AG09309 (cell line): ENCODE measurements around the gene WDR86.
A peak's percentile ranks its signal among the peaks of the same experiment; 100 is the strongest.

Experiments
- DNase-seq: peaks from one replicate; pipeline ENCODE4 v3.0.0-alpha.2; 2010; ENCODE audit warnings: low read depth
- H3K4me3 ChIP-seq: 2 replicates; pipeline ENCODE4 v1.5.1; 2011; ENCODE audit warnings: mild to moderate bottlenecking, low read depth, low read length, moderate library complexity; ENCODE audit not compliant: control insufficient read depth
- CTCF ChIP-seq: IDR thresholded peaks from 2 replicates; pipeline ENCODE4 v1.5.1; 2011; ENCODE audit warnings: mild to moderate bottlenecking, low read depth, low read length, inconsistent platforms; ENCODE audit not compliant: insufficient read depth, control insufficient read depth; ENCODE audit errors: missing control alignments

WDR86 gene

GRCh38 chr7:151423226-151423625 is 13.4 kb upstream of the WDR86 start:
- DNase-seq, result no peak
- TF ChIP-seq CTCF, result no peak
- no peak overlapping the region for H3K4me3 ChIP-seq

GRCh38 chr7:151422212-151422611 is 12.4 kb upstream of the WDR86 start:
- TF ChIP-seq CTCF, result no peak
- no peak overlapping the region for H3K4me3 ChIP-seq
- no peak for DNase-seq

GRCh38 chr7:151420144-151420543 is 10.3 kb upstream of the WDR86 start:
- DNase-seq, result no peak
- TF ChIP-seq CTCF, result no peak
- H3K4me3 ChIP-seq, result no peak overlapping the region

GRCh38 chr7:151416941-151417315 is 7.1 kb upstream of the WDR86 start:
- no peak for TF ChIP-seq CTCF
- no peak for DNase-seq
- H3K4me3 ChIP-seq, result no peak overlapping the region

GRCh38 chr7:151416112-151416940 is 6.5 kb upstream of the WDR86 start:
- DNase-seq, result no peak
- TF ChIP-seq CTCF, result no peak
- H3K4me3 ChIP-seq, result no peak overlapping the region

GRCh38 chr7:151415375-151416105 is 5.7 kb upstream of the WDR86 start:
- H3K4me3 ChIP-seq, result no peak overlapping the region
- DNase-seq, result peak; percentile 32
- TF ChIP-seq CTCF, result no peak
